Measurements from ENCODE around the gene TCF25. TPM values are rescaled to one million over a fixed set of nuclear protein-coding genes. Genes with fewer than 3 reads are reported as not detected.

The TCF25 gene
- total RNA-seq, 1 experiment from 2014 or later = 79.6 TPM

- Histone ChIP-seq H3K27ac (ENCODE audit: low read length) (no peak overlapping the region), H3K27me3 (ENCODE audit: low read length) (no peaks in the 10 kb centered on the region), H3K9me3 (ENCODE audit: low read length) (no peaks in the 10 kb centered on the region), H3K9ac (ENCODE audit: low read length) (no peak overlapping the region), H3K4me3 (ENCODE audit: low read length) (no peak overlapping the region), H3F3A (ENCODE audit: low read length, unreplicated experiment) (no peaks in the 10 kb centered on the region), H3K9me2 (replicated peaks; ENCODE audit: low read length) (no peaks in the 10 kb centered on the region), H4K20me1 (ENCODE audit: low read length) (peaks cover 11% of the 10 kb centered on the region; the same call in 1 of the 2 replicates), H3K4me1 (ENCODE audit: insufficient read depth, low read length) (no peaks in the 10 kb centered on the region), H3K36me3 (ENCODE audit: low read depth, low read length) (peaks cover 21% of the 10 kb centered on the region), H3K4me2 (ENCODE audit: low read length) (no peak overlapping the region), H3K79me2 (ENCODE audit: low read length) (peaks cover 46% of the 10 kb centered on the region), H2AFZ (ENCODE audit: low read length) (no peak overlapping the region)
- no peak for DNase-seq
- no peak for ATAC-seq
- intact Hi-C loops (cut with micrococcal nuclease) = no loop called here
- BruUV-seq (replicated peaks) = no TSS peak
- POLR2A ChIA-PET (ENCODE audit: unreplicated experiment) = no interaction called here
- CTCF ChIA-PET = interaction anchor here (0.6 kb wide), 1 partner anchor 146 kb away, joined by 3 read pairs; no protein-coding TSS in a partner anchor
- TF ChIP-seq CTCF (conservative IDR thresholded peaks at IDR 0.05; ENCODE audit: low read depth, low read length) (no peak), EZH2phosphoT487 (IDR thresholded peaks at IDR 0.05; ENCODE audit: borderline replicate concordance, low read length) (no peak), EZH2 (IDR thresholded peaks at IDR 0.05; ENCODE audit: low read length, unreplicated experiment) (no peak)
Observed at GRCh38 chr16:89881368-89881730, 8.0 kb downstream of the TCF25 start.

GRCh38 chr16:89883346-89884040 lies 10.1 kb downstream of the TCF25 start:
- Histone ChIP-seq H3K9me3 (ENCODE audit: low read length) (no peaks in the 10 kb centered on the region), H3K9ac (ENCODE audit: low read length) (no peak overlapping the region), H4K20me1 (ENCODE audit: low read length) (peaks cover 4% of the 10 kb centered on the region; the same call in 1 of the 2 replicates), H2AFZ (ENCODE audit: low read length) (no peak overlapping the region), H3K4me3 (ENCODE audit: low read length) (no peak overlapping the region), H3K79me2 (ENCODE audit: low read length) (peaks cover 30% of the 10 kb centered on the region), H3K9me2 (replicated peaks; ENCODE audit: low read length) (no peaks in the 10 kb centered on the region), H3K27me3 (ENCODE audit: low read length) (no peaks in the 10 kb centered on the region), H3K27ac (ENCODE audit: low read length) (no peak overlapping the region), H3F3A (ENCODE audit: low read length, unreplicated experiment) (no peaks in the 10 kb centered on the region), H3K4me1 (ENCODE audit: insufficient read depth, low read length) (no peaks in the 10 kb centered on the region), H3K4me2 (ENCODE audit: low read length) (no peak overlapping the region), H3K36me3 (ENCODE audit: low read depth, low read length) (peaks cover 29% of the 10 kb centered on the region)
- BruUV-seq (replicated peaks) = no TSS peak
- TF ChIP-seq EZH2phosphoT487 (IDR thresholded peaks at IDR 0.05; ENCODE audit: borderline replicate concordance, low read length) = no peak
- DNase-seq (no peak), ATAC-seq (no peak)
- CTCF ChIA-PET = no interaction called here
- intact Hi-C loops (cut with micrococcal nuclease) = no loop called here
- POLR2A ChIA-PET (ENCODE audit: unreplicated experiment) = no interaction called here

- H3K9me3 ChIP-seq (ENCODE audit: low read length) = no peaks in the 10 kb centered on the region
- peaks cover 25% of the 10 kb centered on the region; the same call in 1 of the 2 replicates for H3K36me3 ChIP-seq (ENCODE audit: low read depth, low read length)
- H3K79me2 ChIP-seq (ENCODE audit: low read length) = peaks cover 24% of the 10 kb centered on the region
- POLR2A ChIA-PET (ENCODE audit: unreplicated experiment) = no interaction called here
- H3K4me1 ChIP-seq (ENCODE audit: insufficient read depth, low read length) = no peaks in the 10 kb centered on the region
- no peak overlapping the region for H3K4me3 ChIP-seq (ENCODE audit: low read length)
- TF ChIP-seq EZH2 (IDR thresholded peaks at IDR 0.05; ENCODE audit: low read length, unreplicated experiment) (no peak), EZH2phosphoT487 (IDR thresholded peaks at IDR 0.05; ENCODE audit: borderline replicate concordance, low read length) (no peak), CTCF (conservative IDR thresholded peaks at IDR 0.05; ENCODE audit: low read depth, low read length) (no peak)
- no peaks in the 10 kb centered on the region for H3F3A ChIP-seq (ENCODE audit: low read length, unreplicated experiment)
- H3K9me2 ChIP-seq (replicated peaks; ENCODE audit: low read length) = no peaks in the 10 kb centered on the region
- H3K27me3 ChIP-seq (ENCODE audit: low read length) = no peaks in the 10 kb centered on the region
- H2AFZ ChIP-seq (ENCODE audit: low read length) = no peak overlapping the region
- H4K20me1 ChIP-seq (ENCODE audit: low read length) = peaks cover 4% of the 10 kb centered on the region; the same call in 1 of the 2 replicates
- DNase-seq = no peak
- BruUV-seq (replicated peaks) = no TSS peak
- no peak overlapping the region for H3K27ac ChIP-seq (ENCODE audit: low read length)
- CTCF ChIA-PET = no interaction called here
- intact Hi-C loops (cut with micrococcal nuclease) = no loop called here
- no peak for ATAC-seq
- H3K9ac ChIP-seq (ENCODE audit: low read length) = no peak overlapping the region
- no peak overlapping the region for H3K4me2 ChIP-seq (ENCODE audit: low read length)
Observed at GRCh38 chr16:89884041-89884421, 10.6 kb downstream of the TCF25 start.

Data from PC-3 (cell line).